Brain microvascular endothelial cell (primary cell): ENCODE results near the gene TGM4.

Experiments
- DNase-seq: peaks from one replicate; pipeline ENCODE4 v3.0.0-alpha.2; 2020
- H3K27ac ChIP-seq: fragments of 250-450 bp; sonication (Bioruptor Pico); 2 replicates; pipeline ENCODE4 v1.5.1; 2020; ENCODE audit warnings: mild to moderate bottlenecking, moderate library complexity
- H3K27me3 ChIP-seq: fragments of 250-450 bp; sonication (Bioruptor Pico); replicated peaks from 2 replicates; pipeline ENCODE4 v1.5.1; 2020; ENCODE audit warnings: mild to moderate bottlenecking
- H3K36me3 ChIP-seq: fragments of 250-450 bp; sonication (Bioruptor Pico); replicated peaks from 2 replicates; pipeline ENCODE4 v1.5.1; 2020; ENCODE audit warnings: mild to moderate bottlenecking
- H3K4me3 ChIP-seq: 2 replicates; pipeline ENCODE4 v1.5.1; 2011; ENCODE audit warnings: low read depth, mild to moderate bottlenecking, control low read depth, low read length, moderate library complexity
- in situ Hi-C: cut with HindIII; loops from 2 replicates; pipeline ENCODE4 v1.10.0; 2017; ENCODE audit warnings: low sequenced_read_pairs, low pct_ligation_motif_present
- TF ChIP-seq, protein P1 (sequence below): IDR thresholded peaks from 2 replicates; pipeline ENCODE4 v1.5.1; 2011; ENCODE audit warnings: low read depth, mild to moderate bottlenecking, moderate library complexity, low read length, control low read depth, inconsistent platforms; ENCODE audit errors: missing control alignments

TGM4 gene

GRCh38 chr3:44892689-44893088, 18.3 kb downstream of the TGM4 start:
- Histone ChIP-seq H3K36me3 (no peaks in the 10 kb centered on the region), H3K27me3 (no peaks in the 10 kb centered on the region), H3K27ac (peak overlapping the region; percentile 59), H3K4me3 (no peak overlapping the region)
- no peak for DNase-seq
- in situ Hi-C loops = no loop called here
- TF ChIP-seq, protein P1, sequence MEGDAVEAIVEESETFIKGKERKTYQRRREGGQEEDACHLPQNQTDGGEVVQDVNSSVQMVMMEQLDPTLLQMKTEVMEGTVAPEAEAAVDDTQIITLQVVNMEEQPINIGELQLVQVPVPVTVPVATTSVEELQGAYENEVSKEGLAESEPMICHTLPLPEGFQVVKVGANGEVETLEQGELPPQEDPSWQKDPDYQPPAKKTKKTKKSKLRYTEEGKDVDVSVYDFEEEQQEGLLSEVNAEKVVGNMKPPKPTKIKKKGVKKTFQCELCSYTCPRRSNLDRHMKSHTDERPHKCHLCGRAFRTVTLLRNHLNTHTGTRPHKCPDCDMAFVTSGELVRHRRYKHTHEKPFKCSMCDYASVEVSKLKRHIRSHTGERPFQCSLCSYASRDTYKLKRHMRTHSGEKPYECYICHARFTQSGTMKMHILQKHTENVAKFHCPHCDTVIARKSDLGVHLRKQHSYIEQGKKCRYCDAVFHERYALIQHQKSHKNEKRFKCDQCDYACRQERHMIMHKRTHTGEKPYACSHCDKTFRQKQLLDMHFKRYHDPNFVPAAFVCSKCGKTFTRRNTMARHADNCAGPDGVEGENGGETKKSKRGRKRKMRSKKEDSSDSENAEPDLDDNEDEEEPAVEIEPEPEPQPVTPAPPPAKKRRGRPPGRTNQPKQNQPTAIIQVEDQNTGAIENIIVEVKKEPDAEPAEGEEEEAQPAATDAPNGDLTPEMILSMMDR = no peak

- no peaks in the 10 kb centered on the region for H3K36me3 ChIP-seq
- no peaks in the 10 kb centered on the region for H3K27me3 ChIP-seq
- in situ Hi-C loops = no loop called here
- no peak for DNase-seq
- peak overlapping the region; percentile 59 for H3K27ac ChIP-seq
- TF ChIP-seq, protein P1 = no peak
- H3K4me3 ChIP-seq = no peak overlapping the region
Observed at GRCh38 chr3:44893097-44893496, 18.7 kb downstream of the TGM4 start.

DNA sequence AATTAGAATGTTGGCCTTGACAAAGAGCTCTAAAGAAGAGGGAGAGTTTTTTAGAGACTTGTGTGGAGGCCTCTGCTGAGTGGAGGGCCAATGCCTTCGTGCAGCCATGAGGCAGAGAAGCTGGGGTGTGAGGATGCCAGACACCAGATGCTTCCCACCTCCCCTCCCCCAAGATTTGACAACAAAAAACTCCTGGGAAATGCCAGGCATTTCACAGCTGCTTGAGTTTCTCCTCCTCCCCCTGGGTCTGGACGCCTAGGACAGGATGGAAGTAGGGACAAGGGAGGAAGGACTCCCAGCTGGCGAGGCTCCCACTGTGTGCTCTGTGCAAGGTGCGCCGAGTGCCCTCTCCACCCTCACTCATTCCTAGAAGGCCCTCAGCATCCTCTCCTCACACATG, 20.1 kb downstream of the TGM4 start:
- no peaks in the 10 kb centered on the region for H3K27me3 ChIP-seq
- TF ChIP-seq, protein P1 = no peak
- in situ Hi-C loops = no loop called here
- DNase-seq = no peak
- no peak overlapping the region for H3K4me3 ChIP-seq
- no peak overlapping the region for H3K27ac ChIP-seq
- no peaks in the 10 kb centered on the region for H3K36me3 ChIP-seq

- H3K27ac ChIP-seq = no peak overlapping the region
- no peaks in the 10 kb centered on the region for H3K36me3 ChIP-seq
- no peak for DNase-seq
- no peaks in the 10 kb centered on the region for H3K27me3 ChIP-seq
- H3K4me3 ChIP-seq = no peak overlapping the region
- TF ChIP-seq, protein P1 = no peak
- in situ Hi-C loops = no loop called here
Observed at GRCh38 chr3:44896440-44896839, 22.0 kb downstream of the TGM4 start.

DNA sequence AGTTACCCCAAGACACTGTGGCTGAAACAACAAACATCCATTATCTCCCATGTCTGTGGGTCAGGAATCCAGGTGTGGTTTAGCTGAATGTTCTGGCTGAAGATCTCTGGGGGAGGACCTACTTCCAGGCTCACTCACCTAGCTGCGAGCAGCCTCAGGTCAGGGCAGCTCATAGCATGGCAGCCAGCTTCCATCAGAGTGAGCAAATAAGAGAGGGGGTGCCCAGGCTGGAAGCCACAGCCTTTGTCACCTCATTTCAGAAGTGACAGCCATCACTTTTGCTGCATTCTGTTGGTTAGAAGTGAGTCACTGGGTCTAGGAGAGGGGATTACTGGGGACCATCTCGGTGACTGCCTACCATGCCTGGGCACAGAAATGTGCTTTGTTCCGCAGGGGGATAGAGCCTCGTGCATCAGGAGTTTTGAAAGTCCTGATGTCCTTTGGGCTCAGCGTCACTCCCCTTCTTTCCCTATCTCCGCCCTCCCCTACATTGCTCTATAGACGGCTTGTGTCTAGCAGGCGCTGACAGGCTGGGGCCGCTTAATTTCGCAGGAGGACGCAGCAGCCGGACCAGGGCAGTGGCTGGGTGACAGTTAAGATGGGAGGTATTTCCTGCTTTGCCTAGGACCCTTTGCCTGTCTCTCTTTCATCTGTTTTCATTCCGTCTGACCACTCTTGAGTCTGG, 25.4 kb downstream of the TGM4 start:
- Histone ChIP-seq H3K4me3 (no peak overlapping the region), H3K27ac (no peak overlapping the region), H3K27me3 (no peaks in the 10 kb centered on the region), H3K36me3 (no peaks in the 10 kb centered on the region)
- no peak for DNase-seq
- in situ Hi-C loops = no loop called here
- TF ChIP-seq, protein P1 = no peak

- no peak overlapping the region for H3K4me3 ChIP-seq
- TF ChIP-seq, protein P1 = no peak
- H3K27ac ChIP-seq = no peak overlapping the region
- in situ Hi-C loops = no loop called here
- H3K36me3 ChIP-seq = no peaks in the 10 kb centered on the region
- no peak for DNase-seq
- H3K27me3 ChIP-seq = no peaks in the 10 kb centered on the region
Observed at GRCh38 chr3:44902628-44903027, 28.2 kb downstream of the TGM4 start.
